Fibroblast of mammary gland (primary cell): ENCODE measurements around the gene UMODL1.

Source experiments
- DNase-seq: peaks from one replicate; pipeline ENCODE4 v3.0.0-alpha.2; 2010; ENCODE audit warnings: low read depth
- H3K4me3 ChIP-seq: 2 replicates; pipeline ENCODE4 v1.5.1; 2011; ENCODE audit warnings: low read depth, mild to moderate bottlenecking, low read length, moderate library complexity; ENCODE audit not compliant: control insufficient read depth
- CTCF ChIP-seq: conservative IDR thresholded peaks from 2 replicates; pipeline ENCODE4 v1.5.1; 2011; ENCODE audit warnings: low read depth, low read length, inconsistent platforms; ENCODE audit not compliant: control insufficient read depth, insufficient read depth

UMODL1 gene

GRCh38 chr21:42148097-42148496 lies 77.0 kb downstream of the UMODL1 start:
- no peak for DNase-seq
- no peak for TF ChIP-seq CTCF
- no peak overlapping the region for H3K4me3 ChIP-seq

- no peak for TF ChIP-seq CTCF
- H3K4me3 ChIP-seq, result no peak overlapping the region
- no peak for DNase-seq
Observed at GRCh38 chr21:42148584-42148983, 77.5 kb downstream of the UMODL1 start.

GRCh38 chr21:42149656-42150473 lies 78.7 kb downstream of the UMODL1 start:
- TF ChIP-seq CTCF, result no peak
- no peak for DNase-seq
- no peak overlapping the region for H3K4me3 ChIP-seq

- no peak overlapping the region for H3K4me3 ChIP-seq
- no peak for DNase-seq
- TF ChIP-seq CTCF, result no peak
Observed at GRCh38 chr21:42150474-42151085, 79.5 kb downstream of the UMODL1 start.

GRCh38 chr21:42151148-42151947 lies 80.2 kb downstream of the UMODL1 start:
- DNase-seq, result no peak
- no peak overlapping the region for H3K4me3 ChIP-seq
- no peak for TF ChIP-seq CTCF

- H3K4me3 ChIP-seq, result no peak overlapping the region
- DNase-seq, result no peak
- no peak for TF ChIP-seq CTCF
Observed at GRCh38 chr21:42151948-42152220, 80.8 kb downstream of the UMODL1 start.
